Measurements from ENCODE around the gene EIF4E3.

The EIF4E3 gene

GRCh38 chr3:71725271-71725991, at the start of gene EIF4E3:
EIF4E3 (minus strand) TSS chr3:71725402; CDS start chr3:71725367, 35 bp downstream.
- peak; percentile 19 for DNase-seq

GRCh38 chr3:71771884-71772283, 46.7 kb upstream of the EIF4E3 start:
- no peak for DNase-seq

GRCh38 chr3:71771126-71771525, 45.9 kb upstream of the EIF4E3 start:
- DNase-seq: no peak

GRCh38 chr3:71763426-71763825, 38.2 kb upstream of the EIF4E3 start:
- no peak for DNase-seq

- no peak for DNase-seq
Observed at GRCh38 chr3:71760140-71760539, 34.9 kb upstream of the EIF4E3 start.

GRCh38 chr3:71759401-71759800, 34.2 kb upstream of the EIF4E3 start:
- no peak for DNase-seq

- no peak for DNase-seq
Observed at GRCh38 chr3:71758091-71758490, 32.9 kb upstream of the EIF4E3 start.

GRCh38 chr3:71754610-71755253, 29.5 kb upstream of the EIF4E3 start:
- no peak for DNase-seq

- DNase-seq: peak; percentile 16
Observed at GRCh38 chr3:71753701-71754609, 28.8 kb upstream of the EIF4E3 start, which contains the start of gene GPR27. GPR27 (plus strand) TSS chr3:71753855; CDS start chr3:71754050, 195 bp downstream.

GRCh38 chr3:71752831-71753700, 27.9 kb upstream of the EIF4E3 start:
- DNase-seq: no peak

GRCh38 chr3:71751602-71752001, 26.4 kb upstream of the EIF4E3 start:
- no peak for DNase-seq

- DNase-seq: no peak
Observed at GRCh38 chr3:71744738-71745137, 19.5 kb upstream of the EIF4E3 start.

- DNase-seq: no peak
Observed at GRCh38 chr3:71742621-71743020, 17.4 kb upstream of the EIF4E3 start.

- DNase-seq: no peak
Observed at GRCh38 chr3:71734881-71735280, 9.7 kb upstream of the EIF4E3 start.

GRCh38 chr3:71733319-71733718, 8.1 kb upstream of the EIF4E3 start:
- no peak for DNase-seq

GRCh38 chr3:71732637-71733036, 7.4 kb upstream of the EIF4E3 start:
- DNase-seq: no peak

- DNase-seq: no peak
Observed at GRCh38 chr3:71728632-71729342, 3.6 kb upstream of the EIF4E3 start.

- no peak for DNase-seq
Observed at GRCh38 chr3:71726146-71726545, 944 bp upstream of the EIF4E3 start.

GRCh38 chr3:71724584-71725270, 475 bp downstream of the EIF4E3 start:
- DNase-seq: peak; percentile 6

- no peak for DNase-seq
Observed at GRCh38 chr3:71724171-71724453, 1.1 kb downstream of the EIF4E3 start.

GRCh38 chr3:71723452-71724170, 1.6 kb downstream of the EIF4E3 start:
- DNase-seq: no peak

All from EL (cell line).